ENCODE measurements around the gene TNIP1. TPM values are rescaled to one million over a fixed set of nuclear protein-coding genes. Genes with fewer than 3 reads are reported as not detected.

TNIP1 gene
- total RNA-seq, 2 experiments from 2014 or later: 351 to 408 TPM

- ChIA-PET POLR2A (interaction anchor here (0.7 kb wide), 1 partner anchor 592 kb away, joined by 3 read pairs; no protein-coding TSS in a partner anchor), CTCF (interaction anchor here (1.5 kb wide), 1 partner anchor 110 kb away, joined by 5 read pairs; no protein-coding TSS in a partner anchor)
- Mint-ChIP-seq H3K27ac (no peak overlapping the region), H3K9me3 (ENCODE audit: low read depth) (no peaks in the 10 kb centered on the region), H3K36me3 (ENCODE audit: low read depth) (peaks cover 89% of the 10 kb centered on the region), H3K4me1 (peaks cover 15% of the 10 kb centered on the region), H3K27me3 (no peaks in the 10 kb centered on the region), H3K4me3 (no peak overlapping the region)
- ATAC-seq (no peak), DNase-seq (no peak)
- intact Hi-C loops (cut with DNase I, micrococcal nuclease): loop anchor here in 1 of 2 experiments (5.0 kb wide), 1 partner anchor 33 kb away; no protein-coding TSS in a partner anchor
Measured at GRCh38 chr5:151054709-151055108, 26.1 kb downstream of the TNIP1 start.

GRCh38 chr5:151053796-151054462, 26.9 kb downstream of the TNIP1 start:
- POLR2A ChIA-PET: no interaction called here
- ATAC-seq (no peak), DNase-seq (no peak)
- CTCF ChIA-PET: interaction anchor here (1.5 to 8.3 kb wide), 2 partner anchors 60 to 111 kb away, joined by 5 to 234 read pairs; no protein-coding TSS in a partner anchor
- Mint-ChIP-seq H3K9me3 (ENCODE audit: low read depth) (no peaks in the 10 kb centered on the region), H3K36me3 (ENCODE audit: low read depth) (peaks cover 89% of the 10 kb centered on the region), H3K4me3 (no peak overlapping the region), H3K4me1 (peaks cover 7% of the 10 kb centered on the region), H3K27ac (peak overlapping the region; percentile 51), H3K27me3 (no peaks in the 10 kb centered on the region)
- intact Hi-C loops (cut with DNase I, micrococcal nuclease): loop anchor here in 1 of 2 experiments (5.0 kb wide), 1 partner anchor 33 kb away; no protein-coding TSS in a partner anchor

- ChIA-PET CTCF (interaction anchor here (0.6 to 8.3 kb wide), 17 partner anchors 10 to 115 kb away, joined by 3 to 234 read pairs (median 4); no protein-coding TSS in a partner anchor), POLR2A (no interaction called here)
- Mint-ChIP-seq H3K27me3 (no peaks in the 10 kb centered on the region), H3K4me3 (no peak overlapping the region), H3K9me3 (ENCODE audit: low read depth) (no peaks in the 10 kb centered on the region), H3K36me3 (ENCODE audit: low read depth) (peaks cover 90% of the 10 kb centered on the region), H3K27ac (no peak overlapping the region), H3K4me1 (peaks cover 5% of the 10 kb centered on the region)
- intact Hi-C loops (cut with DNase I, micrococcal nuclease): loop anchor here in 1 of 2 experiments (5.0 kb wide), 1 partner anchor 34 kb away; no protein-coding TSS in a partner anchor
- DNase-seq: no peak
- no peak for ATAC-seq
Measured at GRCh38 chr5:151052836-151053235, 28.0 kb downstream of the TNIP1 start.

GRCh38 chr5:151051931-151052608, 28.8 kb downstream of the TNIP1 start:
- POLR2A ChIA-PET: no interaction called here
- H3K4me3 Mint-ChIP-seq: no peak overlapping the region
- H3K9me3 Mint-ChIP-seq (ENCODE audit: low read depth): no peaks in the 10 kb centered on the region
- H3K36me3 Mint-ChIP-seq (ENCODE audit: low read depth): peaks cover 90% of the 10 kb centered on the region
- DNase-seq (no peak), ATAC-seq (no peak)
- H3K27me3 Mint-ChIP-seq: no peaks in the 10 kb centered on the region
- peaks cover 5% of the 10 kb centered on the region for H3K4me1 Mint-ChIP-seq
- CTCF ChIA-PET: interaction anchor here (0.6 to 8.3 kb wide), 29 partner anchors 9 to 262 kb away, joined by 3 to 234 read pairs (median 4); no protein-coding TSS in a partner anchor
- intact Hi-C loops (cut with DNase I, micrococcal nuclease): loop anchor here (1.0 to 5.0 kb wide), 3 partner anchors 35 to 112 kb away; no protein-coding TSS in a partner anchor
- H3K27ac Mint-ChIP-seq: no peak overlapping the region

- ATAC-seq (peak; percentile 84), DNase-seq (peak; percentile 82)
- Mint-ChIP-seq H3K36me3 (ENCODE audit: low read depth) (peaks cover 87% of the 10 kb centered on the region), H3K27ac (no peak overlapping the region), H3K4me3 (no peak overlapping the region), H3K9me3 (ENCODE audit: low read depth) (no peaks in the 10 kb centered on the region), H3K4me1 (peaks cover 5% of the 10 kb centered on the region), H3K27me3 (no peaks in the 10 kb centered on the region)
- ChIA-PET CTCF (interaction anchor here (0.6 to 8.3 kb wide), 31 partner anchors 10 to 521 kb away, joined by 3 to 234 read pairs (median 4); no protein-coding TSS in a partner anchor), POLR2A (interaction anchor here (0.5 kb wide), 1 partner anchor 75 kb away, joined by 3 read pairs; no protein-coding TSS in a partner anchor)
- intact Hi-C loops (cut with DNase I, micrococcal nuclease): loop anchor here (1.0 to 5.0 kb wide), 3 partner anchors 36 to 113 kb away; no protein-coding TSS in a partner anchor
Measured at GRCh38 chr5:151051066-151051930, 29.5 kb downstream of the TNIP1 start.

GRCh38 chr5:151048526-151048925, 32.3 kb downstream of the TNIP1 start:
- no peak for ATAC-seq
- ChIA-PET POLR2A (no interaction called here), CTCF (interaction anchor here (0.7 to 8.3 kb wide), 19 partner anchors 10 to 520 kb away, joined by 3 to 234 read pairs (median 3); no protein-coding TSS in a partner anchor)
- Mint-ChIP-seq H3K27me3 (no peaks in the 10 kb centered on the region), H3K4me1 (peaks cover 5% of the 10 kb centered on the region), H3K9me3 (ENCODE audit: low read depth) (no peaks in the 10 kb centered on the region), H3K36me3 (ENCODE audit: low read depth) (peaks cover 83% of the 10 kb centered on the region), H3K27ac (peak overlapping the region; percentile 9), H3K4me3 (no peak overlapping the region)
- no peak for DNase-seq
- intact Hi-C loops (cut with DNase I, micrococcal nuclease): loop anchor here in 1 of 2 experiments (5.0 kb wide), 1 partner anchor 486 kb away; no protein-coding TSS in a partner anchor

- DNase-seq (peak; percentile 53), ATAC-seq (peak; percentile 76)
- CTCF ChIA-PET: interaction anchor here (0.6 to 8.3 kb wide), 20 partner anchors 11 to 519 kb away, joined by 3 to 234 read pairs (median 3); no protein-coding TSS in a partner anchor
- Mint-ChIP-seq H3K4me3 (no peak overlapping the region), H3K27me3 (no peaks in the 10 kb centered on the region), H3K36me3 (ENCODE audit: low read depth) (peaks cover 82% of the 10 kb centered on the region), H3K27ac (no peak overlapping the region), H3K9me3 (ENCODE audit: low read depth) (no peaks in the 10 kb centered on the region), H3K4me1 (peaks cover 5% of the 10 kb centered on the region)
- POLR2A ChIA-PET: no interaction called here
- intact Hi-C loops (cut with DNase I, micrococcal nuclease): loop anchor here in 1 of 2 experiments (5.0 kb wide), 1 partner anchor 486 kb away; no protein-coding TSS in a partner anchor
Measured at GRCh38 chr5:151047814-151048425, 32.9 kb downstream of the TNIP1 start.

- ATAC-seq: no peak
- H3K27me3 Mint-ChIP-seq: no peaks in the 10 kb centered on the region
- H3K27ac Mint-ChIP-seq: no peak overlapping the region
- H3K9me3 Mint-ChIP-seq (ENCODE audit: low read depth): no peaks in the 10 kb centered on the region
- intact Hi-C loops (cut with DNase I, micrococcal nuclease): no loop called here
- no peak for DNase-seq
- ChIA-PET POLR2A (no interaction called here), CTCF (interaction anchor here (0.6 to 2.3 kb wide), 7 partner anchors 10 to 202 kb away, joined by 3 to 9 read pairs (median 4); no protein-coding TSS in a partner anchor)
- H3K4me3 Mint-ChIP-seq: no peak overlapping the region
- peaks cover 78% of the 10 kb centered on the region for H3K36me3 Mint-ChIP-seq (ENCODE audit: low read depth)
- H3K4me1 Mint-ChIP-seq: peaks cover 19% of the 10 kb centered on the region
Measured at GRCh38 chr5:151042453-151043093, 38.3 kb downstream of the TNIP1 start.

GRCh38 chr5:151041577-151042268, 39.1 kb downstream of the TNIP1 start:
- H3K27ac Mint-ChIP-seq: no peak overlapping the region
- POLR2A ChIA-PET: interaction anchor here (0.7 kb wide), 1 partner anchor 716 kb away, joined by 4 read pairs; the partner anchor contains the start of gene ATOX1
- CTCF ChIA-PET: interaction anchor here (0.5 to 2.3 kb wide), 8 partner anchors 10 to 486 kb away, joined by 3 to 9 read pairs (median 3); no protein-coding TSS in a partner anchor
- peaks cover 19% of the 10 kb centered on the region for H3K4me1 Mint-ChIP-seq
- no peaks in the 10 kb centered on the region for H3K27me3 Mint-ChIP-seq
- peaks cover 77% of the 10 kb centered on the region for H3K36me3 Mint-ChIP-seq (ENCODE audit: low read depth)
- ATAC-seq (no peak), DNase-seq (no peak)
- intact Hi-C loops (cut with DNase I, micrococcal nuclease): no loop called here
- no peaks in the 10 kb centered on the region for H3K9me3 Mint-ChIP-seq (ENCODE audit: low read depth)
- H3K4me3 Mint-ChIP-seq: no peak overlapping the region

Data from activated CD4-positive, alpha-beta T cell treated with anti-CD3 and anti-CD28 coated beads for 36 hours (primary cell).